ENCODE data around the gene ZWILCH.

GRCh38 chr15:66573348-66573718 is 68.2 kb downstream of the ZWILCH start:
- TF ChIP-seq REST (IDR thresholded peaks at IDR 0.05; ENCODE audit: insufficient read depth in 1 of 2, low read depth in 2 of 2, low read length in 2 of 2) (no peak), POLR2AphosphoS5 (IDR thresholded peaks at IDR 0.05; ENCODE audit: low read depth, low read length) (no peak), TAF1 (IDR thresholded peaks at IDR 0.05; ENCODE audit: borderline replicate concordance, insufficient read depth, low read length) (no peak), FOXP2 (optimal IDR thresholded peaks at IDR 0.05; ENCODE audit: borderline replicate concordance, extremely low read depth, extremely low read length, insufficient read depth) (no peak), SIN3A (IDR thresholded peaks at IDR 0.05; ENCODE audit: borderline replicate concordance, insufficient read depth, low read length) (no peak)
